ENCODE data around the gene BORCS5.

Gene BORCS5

GRCh38 chr12:12513416-12514006 lies 156.6 kb downstream of the BORCS5 start:
- DNase-seq (ENCODE audit: low read depth in 2 of 2), result no peak

GRCh38 chr12:12518464-12518845 lies 161.6 kb downstream of the BORCS5 start:
- no peak for DNase-seq (ENCODE audit: low read depth in 2 of 2)

- no peak for DNase-seq (ENCODE audit: low read depth in 2 of 2)
These were observed 162.0 kb downstream of the BORCS5 start for GRCh38 chr12:12518919-12519318.
